GM12873 (cell line): Measurements from ENCODE around the gene CHMP4B.

Source experiments
- CTCF ChIP-seq: IDR thresholded peaks from 2 replicates; pipeline ENCODE4 v1.5.1; 2012; ENCODE audit warnings: low read depth, mild to moderate bottlenecking, moderate library complexity, low read length, control low read depth; ENCODE audit not compliant: insufficient read depth; ENCODE audit errors: missing control alignments

Gene CHMP4B

GRCh38 chr20:33889312-33889711 is 78.2 kb downstream of the CHMP4B start:
- no peak for TF ChIP-seq CTCF

GRCh38 chr20:33890557-33890956 is 79.4 kb downstream of the CHMP4B start:
- TF ChIP-seq CTCF = no peak

- TF ChIP-seq CTCF = no peak
Observed at GRCh38 chr20:33893314-33893713, 82.2 kb downstream of the CHMP4B start.

GRCh38 chr20:33894798-33895197 is 83.7 kb downstream of the CHMP4B start:
- no peak for TF ChIP-seq CTCF

GRCh38 chr20:33896509-33896908 is 85.4 kb downstream of the CHMP4B start:
- no peak for TF ChIP-seq CTCF

GRCh38 chr20:33897313-33897912 is 86.3 kb downstream of the CHMP4B start:
- TF ChIP-seq CTCF = peak; percentile 22

GRCh38 chr20:33899106-33899505 is 88.0 kb downstream of the CHMP4B start:
- TF ChIP-seq CTCF = no peak
